GM21529 (cell line): Measurements from ENCODE around the gene POLR2H.

ENCODE experiments used
- ATAC-seq: cut with Tn5 transposase; IDR thresholded peaks from one replicate; pipeline ENCODE4 v1.9.1; 2021; ENCODE audit not compliant: unreplicated experiment

The POLR2H gene

GRCh38 chr3:184386047-184386806, 24.7 kb downstream of the POLR2H start:
- no peak for ATAC-seq

- no peak for ATAC-seq
Measured at GRCh38 chr3:184387174-184387714, 25.7 kb downstream of the POLR2H start.

- ATAC-seq, result no peak
Measured at GRCh38 chr3:184388164-184388935, 26.8 kb downstream of the POLR2H start.

GRCh38 chr3:184388936-184389230, 27.4 kb downstream of the POLR2H start:
- ATAC-seq, result no peak

GRCh38 chr3:184389384-184389783, 27.9 kb downstream of the POLR2H start:
- no peak for ATAC-seq

- ATAC-seq, result no peak
Measured at GRCh38 chr3:184389935-184390528, 28.5 kb downstream of the POLR2H start.

- no peak for ATAC-seq
Measured at GRCh38 chr3:184391266-184391665, 29.8 kb downstream of the POLR2H start.

- ATAC-seq, result no peak
Measured at GRCh38 chr3:184395320-184395660, 33.8 kb downstream of the POLR2H start.

- no peak for ATAC-seq
Measured at GRCh38 chr3:184399410-184399809, 37.9 kb downstream of the POLR2H start.

GRCh38 chr3:184405075-184406030, 43.8 kb downstream of the POLR2H start:
- ATAC-seq, result no peak

- no peak for ATAC-seq
Measured at GRCh38 chr3:184409331-184409926, 47.9 kb downstream of the POLR2H start.

GRCh38 chr3:184409946-184410500, 48.5 kb downstream of the POLR2H start:
- no peak for ATAC-seq

- ATAC-seq, result no peak
Measured at GRCh38 chr3:184414418-184415202, 53.1 kb downstream of the POLR2H start.

- ATAC-seq, result no peak
Measured at GRCh38 chr3:184415203-184415490, 53.6 kb downstream of the POLR2H start.

- ATAC-seq, result peak; percentile 89
Measured at GRCh38 chr3:184417619-184418327, 56.3 kb downstream of the POLR2H start.
